ENCODE results near the gene POLR1G.

Gene POLR1G, protein sequence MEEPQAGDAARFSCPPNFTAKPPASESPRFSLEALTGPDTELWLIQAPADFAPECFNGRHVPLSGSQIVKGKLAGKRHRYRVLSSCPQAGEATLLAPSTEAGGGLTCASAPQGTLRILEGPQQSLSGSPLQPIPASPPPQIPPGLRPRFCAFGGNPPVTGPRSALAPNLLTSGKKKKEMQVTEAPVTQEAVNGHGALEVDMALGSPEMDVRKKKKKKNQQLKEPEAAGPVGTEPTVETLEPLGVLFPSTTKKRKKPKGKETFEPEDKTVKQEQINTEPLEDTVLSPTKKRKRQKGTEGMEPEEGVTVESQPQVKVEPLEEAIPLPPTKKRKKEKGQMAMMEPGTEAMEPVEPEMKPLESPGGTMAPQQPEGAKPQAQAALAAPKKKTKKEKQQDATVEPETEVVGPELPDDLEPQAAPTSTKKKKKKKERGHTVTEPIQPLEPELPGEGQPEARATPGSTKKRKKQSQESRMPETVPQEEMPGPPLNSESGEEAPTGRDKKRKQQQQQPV

GRCh38 chr19:45406226-45407090 lies at the start of gene POLR1G:
Gene POLR1G, plus strand, starts transcription at chr19:45406644. Its CDS starts 53 bp downstream, at chr19:45406697.
- Histone ChIP-seq H3K4me1 (peaks cover 40% of the 10 kb centered on the region), H3K36me3 (replicated peaks) (peaks cover 24% of the 10 kb centered on the region), H3K9me3 (no peaks in the 10 kb centered on the region), H3K27me3 (ENCODE audit: low read depth) (no peaks in the 10 kb centered on the region), H3K4me3 (peak within 1 kb of the TSS; percentile 75)
- in situ Hi-C loops (cut with MboI; ENCODE audit: low sequenced_read_pairs) = no loop called here
- DNase-seq (ENCODE audit: low spot score in 2 of 2) = peak; percentile 88

DNA sequence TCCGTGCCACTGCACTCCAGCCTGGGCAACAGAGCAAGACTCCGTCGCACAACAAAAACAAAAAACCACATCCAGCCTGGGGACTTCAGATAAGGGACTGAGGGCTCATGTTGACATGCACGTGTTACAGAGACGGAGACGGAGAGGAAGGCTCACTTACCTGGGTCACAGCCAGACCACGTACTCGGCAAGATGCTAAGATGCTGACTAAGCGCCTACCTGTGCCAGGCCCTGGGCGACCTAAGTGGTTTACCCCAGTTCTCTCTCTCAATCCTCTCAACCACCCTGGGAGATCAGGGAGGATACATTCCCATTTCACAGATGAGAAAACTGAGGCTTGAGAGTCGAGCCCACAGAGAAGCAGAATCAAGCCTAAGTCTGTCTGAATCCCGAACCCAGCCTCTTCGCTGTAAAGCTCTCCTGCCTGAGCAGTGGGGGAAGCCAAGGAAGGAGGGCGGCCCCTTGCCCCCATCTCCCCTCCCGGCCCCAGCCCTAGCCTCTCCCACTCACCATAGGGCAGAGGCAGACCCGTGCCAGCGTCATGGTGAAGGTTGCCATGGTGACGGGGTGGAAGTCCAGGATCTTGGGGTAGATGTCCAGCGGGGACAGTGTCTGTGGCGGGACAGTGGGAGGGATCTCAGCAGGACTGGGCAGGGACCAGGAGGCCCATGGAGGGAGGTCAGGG lies 49.5 kb upstream of the POLR1G start:
- DNase-seq (ENCODE audit: low spot score in 2 of 2) = no peak
- no peak overlapping the region for H3K4me3 ChIP-seq
- in situ Hi-C loops (cut with MboI; ENCODE audit: low sequenced_read_pairs) = no loop called here
- H3K36me3 ChIP-seq (replicated peaks) = peaks cover 77% of the 10 kb centered on the region
- H3K9me3 ChIP-seq = no peaks in the 10 kb centered on the region
- H3K4me1 ChIP-seq = no peaks in the 10 kb centered on the region
- no peaks in the 10 kb centered on the region for H3K27me3 ChIP-seq (ENCODE audit: low read depth)

- Histone ChIP-seq H3K4me3 (no peak overlapping the region), H3K4me1 (no peaks in the 10 kb centered on the region), H3K36me3 (replicated peaks) (peaks cover 76% of the 10 kb centered on the region), H3K27me3 (ENCODE audit: low read depth) (no peaks in the 10 kb centered on the region), H3K9me3 (no peaks in the 10 kb centered on the region)
- in situ Hi-C loops (cut with MboI; ENCODE audit: low sequenced_read_pairs) = no loop called here
- DNase-seq (ENCODE audit: low spot score in 2 of 2) = no peak
Measured at GRCh38 chr19:45357445-45357783, 49.0 kb upstream of the POLR1G start.

GRCh38 chr19:45358213-45358792 lies 48.1 kb upstream of the POLR1G start:
- no peaks in the 10 kb centered on the region for H3K27me3 ChIP-seq (ENCODE audit: low read depth)
- H3K9me3 ChIP-seq = no peaks in the 10 kb centered on the region
- no peaks in the 10 kb centered on the region for H3K4me1 ChIP-seq
- no peak overlapping the region for H3K4me3 ChIP-seq
- no peak for DNase-seq (ENCODE audit: low spot score in 2 of 2)
- peaks cover 76% of the 10 kb centered on the region for H3K36me3 ChIP-seq (replicated peaks)
- in situ Hi-C loops (cut with MboI; ENCODE audit: low sequenced_read_pairs) = no loop called here

DNA sequence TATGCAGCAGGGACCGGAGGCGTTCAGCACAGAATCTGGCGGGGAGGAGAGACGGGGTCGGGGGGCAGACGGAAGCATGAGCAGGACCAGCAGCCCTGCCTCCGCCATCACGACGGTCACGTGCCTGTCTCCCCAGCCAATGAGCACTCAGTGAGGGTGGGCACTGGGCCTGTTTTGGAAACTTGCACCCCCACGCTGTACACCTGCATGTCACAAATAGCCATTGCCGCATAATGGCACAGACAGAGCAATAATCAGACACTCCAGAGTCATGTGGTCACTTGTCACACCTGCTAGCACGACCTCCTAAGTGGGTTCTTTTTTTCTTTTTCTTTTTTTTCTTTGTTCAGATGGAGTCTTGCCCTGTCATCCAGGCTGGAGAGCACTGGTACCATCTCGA lies 44.8 kb upstream of the POLR1G start:
- Histone ChIP-seq H3K9me3 (no peaks in the 10 kb centered on the region), H3K27me3 (ENCODE audit: low read depth) (no peaks in the 10 kb centered on the region), H3K4me3 (no peak overlapping the region), H3K36me3 (replicated peaks) (peaks cover 76% of the 10 kb centered on the region), H3K4me1 (no peaks in the 10 kb centered on the region)
- no peak for DNase-seq (ENCODE audit: low spot score in 2 of 2)
- in situ Hi-C loops (cut with MboI; ENCODE audit: low sequenced_read_pairs) = no loop called here

DNA sequence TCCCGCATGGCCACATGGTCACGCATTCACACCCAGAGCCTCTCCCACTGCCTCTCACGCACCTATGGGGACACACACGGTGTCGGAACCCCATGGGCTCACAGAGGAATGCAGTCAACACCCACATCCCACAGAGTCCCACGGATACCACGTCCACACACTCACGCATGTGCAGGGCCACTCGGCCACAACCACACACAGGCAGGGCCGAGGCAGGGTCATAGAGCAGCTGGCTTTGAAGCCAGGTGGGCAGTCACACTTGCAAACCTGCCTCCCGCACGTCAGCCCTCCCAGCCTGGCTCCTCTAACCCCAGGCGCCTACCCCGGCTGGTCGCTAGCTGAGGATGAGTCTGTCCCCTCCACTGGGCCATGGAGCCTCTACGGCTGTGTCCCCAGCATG lies 44.2 kb upstream of the POLR1G start:
- peaks cover 74% of the 10 kb centered on the region for H3K36me3 ChIP-seq (replicated peaks)
- no peak for DNase-seq (ENCODE audit: low spot score in 2 of 2)
- no peak overlapping the region for H3K4me3 ChIP-seq
- no peaks in the 10 kb centered on the region for H3K9me3 ChIP-seq
- no peaks in the 10 kb centered on the region for H3K27me3 ChIP-seq (ENCODE audit: low read depth)
- in situ Hi-C loops (cut with MboI; ENCODE audit: low sequenced_read_pairs) = no loop called here
- no peaks in the 10 kb centered on the region for H3K4me1 ChIP-seq

DNA sequence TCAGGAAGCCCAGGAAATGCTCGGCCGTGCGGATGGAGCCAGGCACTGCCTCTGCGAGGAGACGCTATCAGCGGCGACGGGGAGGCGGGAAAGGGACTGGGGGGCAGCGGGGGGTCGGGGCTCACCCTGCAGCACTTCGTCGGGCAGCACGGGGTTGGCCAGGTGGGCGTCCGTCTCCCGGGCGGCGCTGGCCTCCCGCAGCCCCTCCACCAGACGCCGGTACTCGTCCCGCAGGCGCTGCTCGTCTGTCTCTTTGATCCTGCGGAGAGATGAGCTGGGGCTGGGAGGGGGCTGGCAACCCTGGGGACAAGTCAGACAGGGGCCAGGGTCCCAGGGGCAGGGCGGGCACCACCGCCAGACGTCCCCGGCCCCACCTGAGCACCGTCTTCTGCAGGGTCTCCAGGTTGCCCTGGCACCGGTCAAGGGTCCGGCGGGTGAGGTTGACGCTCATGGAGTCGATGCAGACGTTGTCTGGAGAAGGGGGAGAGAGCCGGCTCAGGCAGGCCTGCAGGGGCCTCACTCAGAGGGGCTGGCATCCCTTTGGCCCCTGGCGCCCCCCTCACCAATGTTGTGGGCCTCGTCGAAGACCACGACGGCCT lies 42.5 kb upstream of the POLR1G start:
- Histone ChIP-seq H3K27me3 (ENCODE audit: low read depth) (no peaks in the 10 kb centered on the region), H3K9me3 (no peaks in the 10 kb centered on the region), H3K4me3 (no peak overlapping the region), H3K4me1 (peaks cover under 1% of the 10 kb centered on the region), H3K36me3 (replicated peaks) (peaks cover 77% of the 10 kb centered on the region)
- in situ Hi-C loops (cut with MboI; ENCODE audit: low sequenced_read_pairs) = no loop called here
- no peak for DNase-seq (ENCODE audit: low spot score in 2 of 2)

- peaks cover 77% of the 10 kb centered on the region for H3K36me3 ChIP-seq (replicated peaks)
- H3K4me3 ChIP-seq = no peak overlapping the region
- no peak for DNase-seq (ENCODE audit: low spot score in 2 of 2)
- H3K27me3 ChIP-seq (ENCODE audit: low read depth) = no peaks in the 10 kb centered on the region
- no peaks in the 10 kb centered on the region for H3K9me3 ChIP-seq
- in situ Hi-C loops (cut with MboI; ENCODE audit: low sequenced_read_pairs) = no loop called here
- H3K4me1 ChIP-seq = peaks cover 5% of the 10 kb centered on the region
Measured at GRCh38 chr19:45364696-45365095, 41.7 kb upstream of the POLR1G start.

DNA sequence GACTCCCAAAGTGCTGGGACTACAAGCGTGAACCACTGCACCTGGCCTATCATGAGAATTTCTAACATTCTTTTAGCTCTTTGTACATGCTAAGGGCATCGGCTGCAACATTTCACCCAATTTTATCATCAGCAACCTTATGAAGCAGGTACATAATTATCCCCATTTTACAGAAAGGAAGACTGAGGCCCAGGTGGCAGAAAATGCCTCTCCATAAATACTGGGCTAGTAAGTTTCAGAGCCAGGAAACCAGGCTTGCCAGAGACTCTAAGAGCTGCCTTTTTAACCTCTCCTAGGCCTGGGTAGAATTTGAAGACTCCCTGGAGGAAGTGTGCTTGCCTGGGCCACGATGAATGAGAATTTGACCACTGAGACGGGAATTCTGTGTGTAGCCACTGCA lies 38.3 kb upstream of the POLR1G start:
- Histone ChIP-seq H3K27me3 (ENCODE audit: low read depth) (no peaks in the 10 kb centered on the region), H3K4me3 (no peak overlapping the region), H3K36me3 (replicated peaks) (peaks cover 53% of the 10 kb centered on the region), H3K9me3 (no peaks in the 10 kb centered on the region), H3K4me1 (peaks cover 11% of the 10 kb centered on the region)
- in situ Hi-C loops (cut with MboI; ENCODE audit: low sequenced_read_pairs) = no loop called here
- DNase-seq (ENCODE audit: low spot score in 2 of 2) = no peak

GRCh38 chr19:45368737-45369340 lies 37.6 kb upstream of the POLR1G start:
- H3K4me1 ChIP-seq = peaks cover 11% of the 10 kb centered on the region
- H3K9me3 ChIP-seq = no peaks in the 10 kb centered on the region
- in situ Hi-C loops (cut with MboI; ENCODE audit: low sequenced_read_pairs) = no loop called here
- peak in 1 of 2 experiments; percentile 58 for DNase-seq (ENCODE audit: low spot score in 2 of 2)
- peaks cover 46% of the 10 kb centered on the region for H3K36me3 ChIP-seq (replicated peaks)
- no peaks in the 10 kb centered on the region for H3K27me3 ChIP-seq (ENCODE audit: low read depth)
- H3K4me3 ChIP-seq = peak overlapping the region; percentile 90

- no peaks in the 10 kb centered on the region for H3K9me3 ChIP-seq
- no peaks in the 10 kb centered on the region for H3K27me3 ChIP-seq (ENCODE audit: low read depth)
- in situ Hi-C loops (cut with MboI; ENCODE audit: low sequenced_read_pairs) = no loop called here
- DNase-seq (ENCODE audit: low spot score in 2 of 2) = peak; percentile 93 to 100
- peak within 1 kb of the TSS; percentile 90 for H3K4me3 ChIP-seq
- peaks cover 28% of the 10 kb centered on the region for H3K36me3 ChIP-seq (replicated peaks)
- peaks cover 17% of the 10 kb centered on the region for H3K4me1 ChIP-seq
Measured at GRCh38 chr19:45370410-45371204, 35.8 kb upstream of the POLR1G start, which contains the start of gene ERCC2. Gene ERCC2, minus strand, starts transcription at chr19:45370573. Its CDS starts 33 bp downstream, at chr19:45370540.

DNA sequence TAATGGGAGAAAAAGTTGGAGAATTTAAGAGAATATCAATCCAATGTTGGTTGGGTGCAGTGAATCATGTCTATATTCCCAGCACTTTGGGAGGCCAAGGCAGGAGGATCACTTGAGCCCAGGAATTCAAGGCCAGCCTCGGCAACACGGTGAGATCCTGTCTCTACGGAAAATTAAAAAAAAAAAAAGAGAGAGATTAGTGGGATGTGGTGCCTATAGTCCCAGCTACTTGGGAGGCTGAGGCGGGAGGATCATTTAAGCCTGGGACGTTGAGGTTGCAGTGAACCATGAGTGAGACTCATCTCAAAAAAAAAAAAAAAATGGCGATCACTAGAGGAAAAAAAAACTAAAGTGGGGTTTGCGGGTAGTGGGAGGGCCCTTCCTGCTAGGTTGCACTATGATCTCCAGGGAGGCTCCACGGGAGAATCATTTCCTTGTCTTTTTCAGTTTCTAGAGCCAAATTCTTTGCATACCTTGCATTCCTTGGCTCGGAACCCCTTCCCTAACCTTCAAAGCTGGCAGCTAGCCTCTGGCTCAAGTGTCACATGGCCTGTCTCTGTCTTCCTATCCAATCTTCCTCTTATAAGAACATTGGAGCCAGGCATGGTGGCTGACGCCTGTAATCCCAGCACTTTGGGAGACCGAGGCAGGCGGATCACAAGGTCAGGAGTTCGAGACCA lies 30.3 kb upstream of the POLR1G start:
- Histone ChIP-seq H3K4me3 (no peak overlapping the region), H3K36me3 (replicated peaks) (no peaks in the 10 kb centered on the region), H3K4me1 (peaks cover 19% of the 10 kb centered on the region), H3K9me3 (no peaks in the 10 kb centered on the region), H3K27me3 (ENCODE audit: low read depth) (no peaks in the 10 kb centered on the region)
- in situ Hi-C loops (cut with MboI; ENCODE audit: low sequenced_read_pairs) = no loop called here
- DNase-seq (ENCODE audit: low spot score in 2 of 2) = peak; percentile 74 to 78
